Stimulated activated CD8-positive, alpha-beta memory T cell treated with anti-CD3 and anti-CD28 coated beads, Interleukin-4, amount 100 ng/mL, for 48 hours (primary cell): Measurements from ENCODE around the gene RPUSD3.
"Not testable (repeated sequence)": the region's sequence is repeated elsewhere in the genome, so short reads cannot be mapped to it uniquely, and the experiment has no call there.

Source experiments
- DNase-seq: peaks from one replicate; pipeline ENCODE4 v3.0.0-alpha.2; 2020

Gene RPUSD3

DNA sequence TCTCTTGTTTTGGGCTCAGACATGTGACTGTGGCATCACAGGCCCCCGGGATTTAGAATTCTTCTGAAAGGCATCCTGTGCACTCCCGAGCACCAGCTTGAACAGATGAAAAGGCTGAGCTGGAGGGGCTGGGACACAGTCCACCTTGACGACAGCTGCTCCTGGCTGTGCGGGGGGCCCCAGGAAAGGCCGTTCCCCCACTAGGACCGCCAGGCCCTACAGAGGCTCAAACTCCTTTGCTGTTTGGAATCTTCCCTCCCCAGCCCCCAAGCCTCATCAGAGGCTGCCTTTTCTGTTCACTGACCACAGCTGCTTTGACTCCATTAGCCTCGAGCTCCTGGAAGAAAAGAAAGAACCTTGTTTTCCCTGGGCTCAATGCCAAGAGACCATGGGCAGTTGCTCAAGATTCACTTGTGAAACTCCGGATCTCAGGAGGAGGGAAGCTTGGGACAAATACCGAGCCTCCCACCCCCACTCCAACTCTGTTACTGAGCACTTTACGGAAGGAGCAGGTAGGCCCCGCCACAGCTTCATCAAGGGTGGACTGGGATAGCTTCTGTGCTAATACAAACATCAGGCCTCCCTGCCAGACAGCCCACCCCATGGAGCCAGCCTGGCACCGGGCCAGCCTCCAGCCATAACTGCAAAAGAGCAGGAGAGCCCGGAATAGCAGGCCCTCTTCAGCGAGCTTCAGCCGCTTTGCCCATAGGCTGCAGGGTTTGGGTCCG lies 20.6 kb upstream of the RPUSD3 start:
- DNase-seq = no peak

DNA sequence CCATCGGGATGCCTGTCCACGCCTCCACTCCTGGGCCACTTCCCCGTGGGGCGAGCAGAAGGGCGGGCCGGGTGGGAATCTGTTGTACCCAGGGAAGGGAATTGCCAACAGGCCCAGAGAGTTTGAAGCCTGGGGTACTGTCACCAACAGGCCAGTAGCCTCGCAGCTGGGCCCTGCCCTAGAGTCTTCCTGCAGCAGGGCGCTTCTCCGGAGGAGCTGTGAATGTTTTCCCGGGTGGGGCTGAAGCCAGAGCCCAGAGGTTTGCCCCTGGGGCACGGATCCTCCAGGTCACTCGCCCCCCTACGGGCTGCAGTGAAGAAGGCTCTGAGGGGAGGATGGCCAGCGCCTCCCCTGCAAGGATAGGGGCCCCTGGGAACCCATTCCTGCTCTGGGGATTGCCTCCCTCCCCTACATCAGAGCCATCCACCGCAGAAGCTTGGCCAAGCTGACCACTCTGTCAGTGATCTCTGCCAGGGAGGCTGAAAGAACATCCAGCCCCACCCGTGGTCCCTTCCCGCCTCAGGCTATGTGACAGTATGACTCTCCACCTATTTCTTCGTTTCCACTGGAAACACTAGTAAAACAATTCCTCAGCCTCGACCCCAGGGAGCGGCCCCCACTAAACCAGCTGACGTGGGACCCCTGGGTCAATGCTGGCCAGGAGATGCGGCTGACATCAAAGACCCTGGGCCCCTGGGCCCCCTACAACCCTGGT lies 19.4 kb upstream of the RPUSD3 start:
- no peak for DNase-seq

DNA sequence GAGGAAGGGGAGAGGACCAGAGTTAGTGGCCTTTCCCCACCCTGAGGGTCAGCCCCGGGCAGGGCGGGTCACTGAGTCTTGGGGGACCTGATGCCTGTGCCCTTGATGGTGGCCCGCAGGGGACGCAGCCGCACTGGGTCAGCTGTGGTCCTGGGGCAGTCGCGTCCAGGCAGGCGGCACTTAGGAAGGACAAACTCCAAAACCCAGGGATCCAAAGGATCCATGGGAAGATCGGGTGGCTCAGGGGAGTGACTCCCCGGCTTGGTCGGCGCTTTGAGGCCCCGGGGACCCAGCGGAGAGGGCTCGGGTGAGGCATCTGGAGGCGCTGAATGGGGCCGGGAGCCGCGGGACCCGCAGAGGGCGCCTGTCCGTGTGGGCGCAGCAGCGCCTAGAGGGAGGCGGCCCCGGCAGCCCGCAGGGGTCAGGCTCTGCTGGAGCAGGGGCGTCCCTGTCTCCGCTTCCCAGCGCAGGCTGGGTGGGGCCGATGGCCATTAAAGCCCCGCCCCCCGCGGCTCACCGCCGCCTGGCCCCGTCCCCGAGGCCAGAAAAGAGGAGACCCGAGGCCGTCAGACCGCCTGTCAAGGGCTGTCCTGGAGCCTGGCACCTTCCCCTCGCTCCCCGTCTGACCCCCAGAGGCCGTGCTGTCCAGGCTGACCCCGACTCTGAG lies 18.7 kb upstream of the RPUSD3 start:
- DNase-seq = peak; percentile 55

DNA sequence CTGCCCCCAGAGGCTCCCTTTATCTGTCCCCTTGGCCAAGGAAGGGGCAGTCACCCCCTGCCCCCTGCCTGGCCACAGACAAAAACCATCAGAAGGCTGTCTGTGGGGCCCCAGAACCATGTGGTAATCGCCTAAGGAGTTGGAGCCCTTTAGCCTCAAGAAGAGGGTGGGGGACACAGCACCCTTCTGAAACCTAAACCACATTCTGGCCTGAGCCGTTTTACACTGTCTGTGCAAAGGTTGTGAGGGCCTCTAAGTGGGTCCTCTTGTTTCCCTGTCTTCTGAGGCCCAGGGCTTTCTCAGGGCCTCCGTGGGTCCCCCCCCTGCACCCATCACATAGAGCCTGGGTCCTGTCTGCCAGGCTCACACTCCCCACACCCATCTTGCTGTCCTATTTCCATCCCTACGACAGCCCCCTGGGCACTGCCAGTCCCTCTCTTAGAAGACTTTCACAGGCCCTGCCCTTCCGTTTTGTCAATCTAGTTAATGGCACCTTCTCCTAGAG lies 17.9 kb upstream of the RPUSD3 start:
- DNase-seq = no peak

DNA sequence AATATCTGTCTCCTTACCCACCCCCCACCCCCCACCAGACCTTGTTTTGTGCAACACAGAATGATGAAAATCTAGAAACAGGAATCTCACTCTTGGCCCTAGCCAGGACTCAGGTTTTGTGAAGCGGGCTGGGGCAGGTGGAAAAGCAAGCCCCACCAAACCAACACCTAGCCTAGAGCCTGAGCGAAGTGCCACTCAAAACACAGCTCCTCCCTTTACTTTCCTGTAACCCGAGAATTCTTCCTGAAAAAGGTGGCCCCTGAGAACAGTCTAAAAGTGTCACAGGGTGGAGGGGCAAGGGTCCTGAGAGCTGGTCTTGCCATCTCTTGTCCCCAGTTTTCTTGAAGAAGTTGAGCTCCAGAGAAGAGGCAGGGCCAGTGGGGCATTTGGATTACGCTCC lies 17.4 kb upstream of the RPUSD3 start:
- DNase-seq = no peak

DNA sequence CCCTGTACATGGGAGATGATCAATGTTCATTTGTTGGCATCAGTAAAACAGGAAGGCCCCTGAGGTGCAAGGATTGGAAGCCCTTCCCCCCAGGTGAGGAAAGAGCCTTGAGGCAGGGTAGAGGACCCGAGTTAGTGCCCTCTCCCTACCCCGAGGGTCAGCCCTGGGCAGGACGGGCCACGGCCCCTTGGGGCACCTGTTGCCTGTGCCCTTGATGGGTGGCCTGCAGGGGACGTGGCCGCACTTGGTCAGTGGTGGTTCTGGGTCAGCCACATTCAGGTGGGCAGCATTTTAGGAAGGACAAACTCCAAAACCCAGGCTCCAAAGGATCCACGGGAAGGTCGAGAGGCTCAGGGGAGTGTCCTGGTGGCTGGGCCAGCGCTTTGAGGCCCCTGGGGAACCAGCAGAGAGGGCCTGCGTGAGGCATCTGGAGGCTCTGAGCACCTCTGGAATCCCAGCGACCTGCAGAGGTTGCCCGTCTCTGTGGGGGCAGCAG lies 15.8 kb upstream of the RPUSD3 start:
- DNase-seq = no peak

DNA sequence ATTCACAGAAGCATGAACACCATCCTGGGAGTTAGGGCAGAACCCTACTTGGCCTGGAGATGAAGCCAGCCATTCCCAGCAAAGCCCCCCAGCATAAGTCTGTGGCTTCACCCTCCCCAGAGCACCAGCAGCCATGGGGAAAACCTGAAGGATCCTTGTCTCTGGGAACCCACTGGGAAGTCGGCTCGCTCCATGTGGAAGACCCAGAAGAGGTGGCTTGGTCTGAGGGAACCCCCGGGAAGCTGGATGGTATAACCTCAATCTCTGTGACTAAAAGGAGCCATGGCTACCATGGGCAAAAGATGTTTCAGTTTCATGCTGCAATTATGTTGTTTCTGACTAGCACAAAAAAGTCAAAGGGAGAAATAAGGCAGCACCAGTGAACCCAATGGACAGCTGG lies 11.8 kb upstream of the RPUSD3 start:
- DNase-seq = no peak

DNA sequence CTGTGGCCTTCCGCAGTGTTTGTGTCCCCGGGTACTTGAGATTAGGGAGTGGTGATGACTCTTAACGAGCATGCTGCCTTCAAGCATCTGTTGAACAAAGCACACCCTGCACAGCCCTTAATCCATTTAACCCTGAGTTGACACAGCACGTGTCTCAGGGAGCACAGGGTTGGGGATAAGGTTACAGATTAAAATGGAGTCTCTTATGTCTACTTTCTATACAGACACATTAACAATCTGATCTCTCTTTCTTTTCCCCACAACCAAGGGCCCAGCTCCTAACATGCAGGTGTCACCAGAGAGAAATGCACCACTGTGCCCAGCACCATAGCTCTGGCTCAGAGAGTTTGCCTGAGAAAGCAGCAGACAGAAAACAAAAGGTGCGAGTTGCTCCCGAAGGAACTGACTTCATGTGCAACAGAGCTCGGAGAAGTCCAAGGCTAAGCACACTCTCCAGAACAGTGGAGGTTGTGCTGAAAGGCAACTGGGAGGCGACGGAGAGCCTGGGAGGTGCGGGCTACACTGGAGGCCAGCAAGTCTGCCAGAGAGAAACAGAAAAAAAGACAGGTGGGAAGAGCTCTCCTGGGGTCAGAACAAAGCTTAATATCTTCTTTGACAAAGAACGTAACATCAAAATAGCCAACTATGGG lies 10.6 kb upstream of the RPUSD3 start:
- not testable (repeated sequence) for DNase-seq

DNA sequence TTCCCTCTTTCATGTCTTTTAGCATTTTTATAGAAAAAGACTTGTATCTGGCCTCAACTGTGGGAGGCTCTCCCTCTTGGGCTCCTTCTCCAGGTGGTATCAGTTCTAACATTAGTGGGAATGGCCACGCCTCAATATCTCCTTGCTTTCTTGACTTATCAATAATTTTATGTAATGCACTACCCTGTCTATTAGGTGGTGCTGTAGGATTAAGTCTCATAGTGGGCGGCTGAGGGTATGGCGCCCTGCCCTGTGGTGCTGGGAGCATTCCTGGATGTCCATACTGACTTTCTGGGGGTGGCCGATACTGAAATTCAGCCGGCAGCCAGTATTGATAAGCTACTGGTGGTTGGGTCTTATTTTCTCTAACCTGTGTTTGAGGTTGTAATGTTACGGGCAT lies 8.7 kb upstream of the RPUSD3 start:
- DNase-seq = no peak

DNA sequence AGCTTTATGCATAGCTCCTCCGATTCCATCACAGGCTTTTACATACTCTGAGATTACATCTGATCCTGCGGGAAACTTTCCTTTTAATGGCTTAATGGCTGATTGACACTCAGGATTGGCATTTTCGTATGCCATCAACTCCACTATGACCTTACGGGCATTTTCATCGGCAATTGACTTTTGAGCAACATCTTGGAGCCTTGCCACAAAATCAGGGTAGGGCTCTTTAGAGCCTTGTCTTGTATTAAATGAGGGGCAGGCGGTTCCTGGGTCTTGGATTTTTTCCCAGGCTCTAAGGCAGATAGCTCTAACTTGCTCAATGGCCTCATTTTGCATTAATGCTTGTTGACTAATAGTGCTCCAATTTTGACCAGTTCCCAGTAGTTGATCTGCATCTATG lies 8.1 kb upstream of the RPUSD3 start:
- DNase-seq = not testable (repeated sequence)

DNA sequence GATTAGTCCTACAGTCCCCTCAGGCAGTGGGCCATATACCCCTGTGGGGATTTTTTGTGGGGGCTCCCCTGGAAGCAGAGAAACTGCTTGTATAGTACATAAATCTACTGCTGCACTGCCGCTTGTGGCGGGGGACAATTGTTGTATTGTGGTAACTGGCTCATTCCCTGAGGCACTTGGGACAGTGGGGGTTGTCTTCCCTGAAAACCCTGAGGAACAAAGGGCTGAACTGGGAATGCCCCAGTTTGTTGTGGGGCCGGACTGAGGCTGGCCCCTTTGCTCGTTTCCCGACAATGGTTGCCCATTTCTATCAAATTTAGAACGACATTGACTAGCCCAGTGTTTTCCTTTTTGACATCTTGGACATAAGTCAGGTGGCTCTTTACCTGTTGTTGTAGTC lies 7.6 kb upstream of the RPUSD3 start:
- not testable (repeated sequence) for DNase-seq

DNA sequence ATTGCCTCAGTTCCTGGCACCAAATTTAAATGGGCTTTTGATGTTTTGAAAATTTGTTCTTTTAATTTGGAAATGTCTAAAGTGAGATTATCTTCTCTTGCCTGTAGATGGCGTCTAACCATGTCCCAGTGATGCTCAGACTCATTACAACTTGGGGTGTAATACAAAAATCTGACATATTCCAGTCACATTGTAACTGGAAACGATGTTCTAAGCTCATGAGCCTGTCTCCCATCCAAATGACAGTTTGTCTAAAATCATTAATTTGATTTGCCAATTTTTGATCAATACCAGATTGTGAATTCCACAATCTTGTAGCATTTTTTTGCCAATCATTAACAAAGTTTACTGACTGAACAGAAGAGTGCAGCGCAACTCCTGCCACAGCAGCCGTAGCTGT lies 5.1 kb upstream of the RPUSD3 start:
- not testable (repeated sequence) for DNase-seq

DNA sequence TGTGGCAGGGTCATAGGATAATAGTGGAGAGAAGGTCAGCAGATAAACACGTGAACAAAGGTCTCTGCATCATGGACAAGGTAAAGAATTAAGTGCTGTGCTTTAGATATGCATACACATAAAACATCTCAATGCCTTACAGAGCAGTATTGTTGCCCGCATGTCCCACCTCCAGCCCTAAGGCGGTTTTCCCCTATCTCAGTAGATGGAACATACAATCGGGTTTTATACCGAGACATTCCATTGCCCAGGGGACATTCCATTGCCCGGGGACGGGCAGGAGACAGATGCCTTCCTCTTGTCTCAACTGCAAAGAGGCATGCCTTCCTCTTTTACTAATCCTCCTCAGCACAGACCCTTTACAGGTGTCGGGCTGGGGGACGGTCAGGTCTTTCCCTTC lies 4.1 kb upstream of the RPUSD3 start:
- DNase-seq = not testable (repeated sequence)

DNA sequence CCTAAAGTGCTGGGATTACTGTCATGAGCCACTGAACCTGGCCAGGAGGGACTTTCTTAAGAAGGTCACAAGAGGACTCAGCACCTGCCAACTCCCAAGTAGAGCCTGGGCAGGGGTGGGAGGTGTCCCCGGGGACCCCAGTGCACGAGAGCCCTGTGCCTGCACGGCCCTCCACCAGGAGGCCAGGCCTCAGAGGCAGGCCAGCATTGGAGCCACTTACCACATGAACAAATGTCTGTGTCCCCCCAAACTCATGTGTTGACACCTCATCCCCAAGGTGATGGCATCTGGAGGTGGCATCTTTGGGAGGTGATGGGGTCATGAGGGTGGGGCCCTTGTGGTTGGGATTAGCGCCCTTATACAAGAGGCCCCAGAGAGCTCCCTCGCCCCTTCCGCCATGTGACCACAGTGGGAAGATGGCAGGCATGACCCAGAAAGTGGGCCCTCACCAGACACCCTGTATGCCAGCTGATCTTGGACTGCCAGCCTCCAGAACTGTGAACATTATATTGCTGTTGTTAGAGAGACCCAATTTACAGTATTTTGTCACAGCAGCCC lies 3.2 kb upstream of the RPUSD3 start:
- DNase-seq = no peak

DNA sequence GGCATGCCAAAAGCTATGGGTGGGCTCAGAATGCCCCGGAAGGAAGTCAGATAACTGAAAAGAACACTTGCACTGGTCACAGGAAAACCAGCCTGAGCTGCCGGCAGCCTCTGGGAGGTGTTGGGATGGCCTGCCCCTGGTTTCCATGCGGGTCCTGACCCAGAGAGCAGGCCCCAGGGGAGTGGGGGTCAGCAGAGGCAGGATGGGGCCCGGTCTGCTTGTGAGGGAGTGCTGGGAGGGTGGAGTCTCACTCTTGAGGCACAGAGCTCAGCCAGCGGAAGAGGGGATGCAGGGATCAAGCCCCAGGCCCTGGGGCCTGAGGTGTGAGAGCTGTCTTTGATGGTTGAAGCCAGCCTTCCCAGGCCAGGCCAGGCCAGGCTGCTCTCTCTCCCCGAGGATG lies 2.4 kb upstream of the RPUSD3 start:
- no peak for DNase-seq

DNA sequence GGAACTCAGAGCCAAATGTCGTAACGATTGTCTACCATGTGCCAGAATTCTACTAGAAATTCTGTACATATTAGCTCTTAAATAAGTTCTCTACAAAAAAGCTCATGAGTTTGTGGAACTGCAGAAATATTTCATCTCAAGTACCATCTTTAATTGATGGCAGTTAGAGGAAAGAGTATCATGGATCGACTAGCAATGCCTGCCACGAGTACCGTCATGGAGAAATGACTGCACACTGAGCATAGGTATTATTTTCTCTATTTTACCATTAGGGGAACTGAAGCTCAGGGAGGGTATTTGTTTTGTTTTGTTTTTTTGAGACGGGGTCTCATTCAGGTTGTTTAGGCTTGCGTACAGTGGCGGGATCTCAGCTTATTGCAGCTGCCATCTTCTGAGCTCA lies 2.8 kb downstream of the RPUSD3 start:
- no peak for DNase-seq

DNA sequence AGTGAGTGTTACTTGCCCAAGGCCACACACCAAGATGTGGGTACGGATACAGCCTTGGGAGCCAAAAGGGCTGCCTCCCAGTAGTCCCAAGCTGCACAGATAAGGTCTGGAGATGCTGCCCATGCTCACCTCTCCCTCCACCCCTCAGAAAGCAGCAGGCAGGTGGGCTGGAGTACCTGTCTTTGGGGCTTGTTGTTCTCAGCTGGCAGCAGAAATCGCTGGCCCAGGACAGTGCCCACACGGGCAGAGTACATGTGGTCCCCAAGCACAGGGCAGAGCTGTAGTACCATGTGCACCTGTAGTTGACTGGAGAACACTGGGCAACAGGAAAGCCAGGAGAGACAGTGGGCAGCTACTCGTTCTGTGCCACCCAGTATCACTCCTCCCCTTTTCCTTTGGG lies 5.0 kb downstream of the RPUSD3 start:
- DNase-seq = no peak

DNA sequence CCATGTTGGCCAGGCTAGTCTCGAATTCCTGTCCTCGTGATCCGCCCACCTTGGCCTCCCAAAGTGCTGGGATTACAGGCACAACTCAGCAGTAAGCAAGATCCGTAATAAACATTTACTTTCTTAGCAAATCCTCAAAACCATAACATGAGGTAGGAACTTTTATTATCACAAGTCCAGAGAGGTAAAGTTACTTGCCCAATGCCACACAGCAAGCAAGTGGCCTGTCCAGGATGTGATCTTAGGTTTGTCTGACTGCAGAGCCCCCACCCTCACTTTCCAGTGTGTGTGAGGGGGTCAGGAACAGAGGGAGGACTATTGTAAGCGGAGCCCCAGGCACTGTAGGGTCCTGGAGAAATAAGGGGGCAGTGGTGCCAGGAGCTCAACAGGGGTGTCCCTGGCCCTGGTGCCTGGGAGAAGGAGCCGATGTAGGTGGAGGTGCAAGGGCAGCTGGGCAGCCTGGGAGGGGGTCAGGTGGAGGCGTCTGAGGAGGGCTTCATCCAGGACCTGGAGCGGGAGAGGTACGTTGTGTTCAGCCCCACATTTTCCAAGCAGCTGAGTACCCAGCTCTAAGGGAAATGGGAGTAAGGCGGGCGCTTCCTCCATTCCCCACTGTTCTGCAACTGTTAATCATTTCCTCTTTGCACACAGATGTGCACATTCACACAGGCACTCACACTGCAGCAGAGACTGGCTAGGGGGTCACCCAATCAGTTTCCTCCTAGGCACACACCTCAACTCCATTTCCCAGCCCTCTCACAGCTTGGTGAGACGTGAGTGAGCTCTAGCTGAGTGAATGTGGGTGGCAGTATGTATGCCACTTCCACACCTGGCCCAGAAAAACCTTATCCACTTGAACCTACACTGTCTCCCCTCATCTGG lies 5.9 kb downstream of the RPUSD3 start:
- no peak for DNase-seq

DNA sequence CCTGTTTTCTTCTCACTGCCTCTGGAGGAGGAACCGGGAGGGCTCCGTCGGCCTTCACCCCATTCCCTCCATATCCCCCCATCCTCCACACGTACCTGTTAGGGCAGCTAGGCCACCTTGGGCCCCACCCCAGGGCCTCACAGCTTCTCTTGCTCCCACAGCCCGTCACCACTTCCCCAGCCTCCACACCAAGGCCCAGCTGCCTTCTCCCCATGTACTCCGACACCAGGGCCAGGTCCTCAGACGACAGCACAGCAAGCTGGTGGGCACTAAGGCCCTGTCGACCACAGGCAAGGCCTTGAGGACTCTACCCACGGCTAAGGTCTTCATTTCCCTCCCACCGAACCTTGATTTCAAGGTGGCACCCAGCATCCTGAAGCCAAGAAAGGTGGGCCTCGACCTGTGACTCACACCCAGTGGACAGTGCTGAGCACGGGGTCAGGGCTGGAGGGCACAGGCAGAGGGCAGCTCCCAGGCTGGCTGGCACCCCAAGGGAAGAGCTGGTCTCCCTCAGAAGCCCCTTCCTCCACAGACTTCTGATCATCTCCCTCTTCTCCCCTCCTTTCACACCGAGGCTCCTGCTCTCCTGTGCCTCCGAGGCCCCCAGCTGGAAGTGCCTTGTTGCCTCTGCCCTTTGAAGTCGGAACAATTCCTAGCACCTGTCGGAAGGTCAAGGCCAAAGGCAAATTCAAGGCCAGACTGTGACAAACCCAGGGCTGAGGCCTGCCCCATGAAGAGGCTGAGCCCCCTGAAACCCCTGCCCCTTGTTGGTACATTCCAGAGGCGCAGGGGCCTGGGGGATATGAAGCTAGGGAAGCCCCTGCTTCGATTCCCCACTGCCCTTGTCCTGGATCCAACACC lies 9.1 kb downstream of the RPUSD3 start:
- no peak for DNase-seq

DNA sequence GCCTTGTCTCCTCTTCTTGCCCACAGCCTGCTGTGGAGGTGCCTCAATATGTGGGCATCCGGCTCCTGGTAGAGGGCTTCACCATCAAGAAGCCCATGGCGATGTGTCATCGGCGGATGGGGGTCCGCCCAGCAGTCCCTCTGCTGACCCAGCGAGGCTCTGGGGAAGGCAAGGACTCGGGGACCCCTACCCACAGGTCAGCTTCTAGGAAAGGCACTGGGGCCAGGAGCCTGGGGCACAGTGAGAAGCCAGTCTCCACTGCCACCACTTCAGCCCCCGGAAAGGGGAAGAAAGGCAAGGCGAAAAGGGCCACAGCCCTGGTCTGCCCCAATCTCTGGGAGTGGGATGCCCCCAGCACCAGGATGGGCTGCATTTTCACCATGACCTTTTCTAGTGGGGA lies 10.7 kb downstream of the RPUSD3 start:
- DNase-seq = no peak

DNA sequence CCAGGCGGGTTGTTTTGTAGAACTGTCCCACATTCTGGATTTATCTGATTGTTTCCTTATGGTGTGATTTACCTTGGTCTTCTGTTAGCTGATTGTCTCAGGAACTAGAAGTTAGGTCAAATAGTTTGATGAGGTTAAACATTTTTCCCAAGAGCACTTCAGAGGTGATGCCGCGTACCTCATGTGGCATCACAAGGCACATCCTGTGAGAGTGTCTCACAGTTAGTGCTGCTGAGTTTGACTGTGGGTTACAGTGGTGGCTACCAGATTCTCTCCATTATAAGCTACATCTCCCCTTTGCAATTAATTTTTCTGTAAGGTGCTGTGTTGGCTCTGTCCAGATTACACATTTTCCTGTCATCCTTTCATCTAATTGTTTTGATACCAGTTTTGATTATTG lies 12.6 kb downstream of the RPUSD3 start:
- no peak for DNase-seq
